Loucy (cell line): ENCODE measurements around the gene EXOSC10.

Experiments used
- H2AFZ ChIP-seq: fragments of 200-600 bp; sonication (generic); 2 replicates; pipeline ENCODE4 v1.6.0; 2016; ENCODE audit warnings: antibody characterized with exemption, mild to moderate bottlenecking, low read length, moderate library complexity
- H3F3A ChIP-seq: fragments of 200-600 bp; 2 replicates; pipeline ENCODE4 v1.6.0; 2016; ENCODE audit warnings: antibody characterized with exemption, low read depth, mild to moderate bottlenecking
- H3K27me3 ChIP-seq: fragments of 200-600 bp; sonication (generic); 2 replicates; pipeline ENCODE4 v1.6.1; 2014; ENCODE audit warnings: low read length, mild to moderate bottlenecking; ENCODE audit not compliant: insufficient read depth, poor library complexity, severe bottlenecking
- H3K36me3 ChIP-seq: fragments of 200-600 bp; sonication (generic); 2 replicates; pipeline ENCODE4 v1.6.1; 2016; ENCODE audit warnings: low read length; ENCODE audit not compliant: insufficient read depth
- H3K4me1 ChIP-seq: fragments of 200-600 bp; sonication (generic); 2 replicates; pipeline ENCODE4 v1.5.1; 2014; ENCODE audit warnings: low read length, mild to moderate bottlenecking; ENCODE audit not compliant: insufficient read depth, poor library complexity, severe bottlenecking
- H3K4me2 ChIP-seq: fragments of 200-600 bp; sonication (generic); 2 replicates; pipeline ENCODE4 v1.6.0; 2014; ENCODE audit warnings: antibody characterized with exemption, low read length, low read depth, mild to moderate bottlenecking; ENCODE audit not compliant: poor library complexity, severe bottlenecking
- H3K4me3 ChIP-seq: fragments of 200-600 bp; sonication (generic); 2 replicates; pipeline ENCODE4 v1.5.1; 2014; ENCODE audit warnings: low read length, mild to moderate bottlenecking, mixed read lengths; ENCODE audit not compliant: poor library complexity, severe bottlenecking
- H3K79me2 ChIP-seq: fragments of 200-600 bp; sonication (generic); 2 replicates; pipeline ENCODE4 v1.6.1; 2014; ENCODE audit warnings: low read length; ENCODE audit not compliant: insufficient read depth
- H3K9ac ChIP-seq: fragments of 200-600 bp; sonication (generic); 2 replicates; pipeline ENCODE4 v1.6.0; 2014; ENCODE audit warnings: mild to moderate bottlenecking, low read depth, low read length, moderate library complexity; ENCODE audit not compliant: poor library complexity, severe bottlenecking
- H3K9me2 ChIP-seq: fragments of 200-600 bp; sonication (generic); replicated peaks from 2 replicates; pipeline ENCODE4 v1.6.1; 2016; ENCODE audit warnings: low read depth, low read length, mixed read lengths
- H3K9me3 ChIP-seq: fragments of 200-600 bp; sonication (generic); 2 replicates; pipeline ENCODE4 v1.6.1; 2014; ENCODE audit warnings: mild to moderate bottlenecking, antibody characterized with exemption, low read length, low read depth; ENCODE audit not compliant: insufficient read depth
- H4K20me1 ChIP-seq: fragments of 200-600 bp; sonication (generic); 2 replicates; pipeline ENCODE4 v1.6.0; 2014; ENCODE audit warnings: antibody characterized with exemption, low read length, mild to moderate bottlenecking; ENCODE audit not compliant: insufficient read depth, poor library complexity, severe bottlenecking
- CTCF ChIP-seq: fragments of 200-600 bp; sonication (generic); conservative IDR thresholded peaks from 2 replicates; pipeline ENCODE4 v1.5.1; 2014; ENCODE audit warnings: mild to moderate bottlenecking, antibody characterized with exemption, low read length
- EZH2phosphoT487 ChIP-seq: fragments of 200-600 bp; IDR thresholded peaks from 2 replicates; pipeline ENCODE4 v1.6.1; 2018; ENCODE audit warnings: antibody characterized with exemption, mild to moderate bottlenecking, moderate library complexity, borderline replicate concordance

EXOSC10 gene

GRCh38 chr1:11142618-11143391, 43.1 kb upstream of the EXOSC10 start:
- Histone ChIP-seq H3F3A (no peaks in the 10 kb centered on the region), H3K9ac (no peak overlapping the region), H3K9me3 (no peaks in the 10 kb centered on the region), H4K20me1 (no peaks in the 10 kb centered on the region), H3K4me2 (no peak overlapping the region), H3K79me2 (no peaks in the 10 kb centered on the region), H3K4me3 (no peak overlapping the region), H3K9me2 (no peaks in the 10 kb centered on the region), H3K4me1 (no peaks in the 10 kb centered on the region), H2AFZ (no peak overlapping the region), H3K36me3 (peaks cover 73% of the 10 kb centered on the region; the same call in 1 of the 2 replicates), H3K27me3 (no peaks in the 10 kb centered on the region)
- no peak for TF ChIP-seq EZH2phosphoT487
- no peak for TF ChIP-seq CTCF

GRCh38 chr1:11138952-11139351, 39.3 kb upstream of the EXOSC10 start:
- Histone ChIP-seq H3K9ac (no peak overlapping the region), H4K20me1 (no peaks in the 10 kb centered on the region), H2AFZ (no peak overlapping the region), H3K9me2 (no peaks in the 10 kb centered on the region), H3K79me2 (no peaks in the 10 kb centered on the region), H3F3A (no peaks in the 10 kb centered on the region), H3K27me3 (no peaks in the 10 kb centered on the region), H3K36me3 (peaks cover 62% of the 10 kb centered on the region; the same call in 1 of the 2 replicates), H3K4me3 (no peak overlapping the region), H3K4me1 (no peaks in the 10 kb centered on the region), H3K9me3 (no peaks in the 10 kb centered on the region), H3K4me2 (no peak overlapping the region)
- TF ChIP-seq CTCF (no peak), EZH2phosphoT487 (no peak)

- no peak overlapping the region for H3K4me2 ChIP-seq
- H3F3A ChIP-seq = no peaks in the 10 kb centered on the region
- peaks cover 62% of the 10 kb centered on the region; the same call in 1 of the 2 replicates for H3K36me3 ChIP-seq
These were observed 38.4 kb upstream of the EXOSC10 start for GRCh38 chr1:11138029-11138428.

More at GRCh38 chr1:11138029-11138428, 38.4 kb upstream of the EXOSC10 start:
- TF ChIP-seq CTCF (no peak), EZH2phosphoT487 (no peak)
- Histone ChIP-seq H3K4me1 (no peaks in the 10 kb centered on the region), H2AFZ (no peak overlapping the region), H4K20me1 (no peaks in the 10 kb centered on the region), H3K4me3 (no peak overlapping the region), H3K9ac (no peak overlapping the region), H3K9me2 (no peaks in the 10 kb centered on the region), H3K79me2 (no peaks in the 10 kb centered on the region), H3K9me3 (no peaks in the 10 kb centered on the region), H3K27me3 (no peaks in the 10 kb centered on the region)
